ENCODE results near the gene FUT3.

FUT3 gene

DNA sequence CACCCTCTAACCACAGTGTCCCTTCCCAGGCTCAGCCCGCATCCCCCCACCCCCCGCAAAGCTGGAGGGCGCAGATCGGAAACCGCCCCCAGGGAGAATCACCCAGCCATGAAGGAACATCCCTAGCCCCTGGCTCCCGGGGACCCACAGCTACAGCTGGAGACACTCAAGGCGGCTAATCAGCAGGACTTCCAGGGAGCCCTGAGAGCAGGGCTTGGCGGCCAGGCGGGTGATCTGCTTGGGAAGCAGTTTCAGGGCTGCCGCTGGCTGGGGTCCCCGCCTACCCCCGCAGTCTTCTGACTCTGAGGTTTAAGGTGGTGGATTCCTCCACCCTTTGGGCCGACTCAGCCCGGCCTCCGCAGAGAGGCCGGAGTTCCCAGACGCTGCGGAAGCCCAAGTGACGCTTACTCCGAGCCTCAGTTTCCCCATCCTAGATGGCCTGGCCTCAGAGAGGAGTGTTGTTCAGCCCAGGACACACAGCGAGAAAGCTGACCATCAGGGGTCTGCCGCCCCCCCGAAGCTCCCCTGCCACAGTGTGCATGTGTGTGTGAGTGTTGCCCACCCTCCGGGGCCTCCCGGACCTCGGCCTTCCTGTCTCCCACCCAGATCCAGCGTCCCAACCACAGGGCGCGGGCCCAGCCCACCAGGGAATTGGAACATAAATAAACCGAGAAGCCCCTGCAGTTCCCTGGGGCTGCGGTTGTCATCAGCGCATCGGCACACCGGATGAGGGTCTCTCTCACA, 21.5 kb downstream of the FUT3 start:
- H3K36me3 ChIP-seq (ENCODE audit: insufficient read depth, low read length) = no peaks in the 10 kb centered on the region
- no peak overlapping the region for H3K9ac ChIP-seq (ENCODE audit: low read depth, low read length, poor library complexity, severe bottlenecking)
- no peaks in the 10 kb centered on the region for H3K9me2 ChIP-seq (replicated peaks; ENCODE audit: low read depth, low read length)
- no peaks in the 10 kb centered on the region for H3F3A ChIP-seq (ENCODE audit: low read depth)
- no peaks in the 10 kb centered on the region for H3K27me3 ChIP-seq (ENCODE audit: insufficient read depth, low read length, poor library complexity, severe bottlenecking)
- no peaks in the 10 kb centered on the region for H4K20me1 ChIP-seq (ENCODE audit: insufficient read depth, low read length, poor library complexity, severe bottlenecking)
- no peaks in the 10 kb centered on the region for H3K9me3 ChIP-seq (ENCODE audit: insufficient read depth, low read depth, low read length)
- no peak overlapping the region for H3K4me3 ChIP-seq (ENCODE audit: low read length, poor library complexity, severe bottlenecking)
- H3K4me2 ChIP-seq (ENCODE audit: low read depth, low read length, poor library complexity, severe bottlenecking) = peak overlapping the region; percentile 26
- no peak overlapping the region; the same call in 1 of the 2 replicates for H2AFZ ChIP-seq (ENCODE audit: low read length)
- TF ChIP-seq EZH2phosphoT487 (IDR thresholded peaks at IDR 0.05; ENCODE audit: borderline replicate concordance) = no peak
- TF ChIP-seq, protein P1, sequence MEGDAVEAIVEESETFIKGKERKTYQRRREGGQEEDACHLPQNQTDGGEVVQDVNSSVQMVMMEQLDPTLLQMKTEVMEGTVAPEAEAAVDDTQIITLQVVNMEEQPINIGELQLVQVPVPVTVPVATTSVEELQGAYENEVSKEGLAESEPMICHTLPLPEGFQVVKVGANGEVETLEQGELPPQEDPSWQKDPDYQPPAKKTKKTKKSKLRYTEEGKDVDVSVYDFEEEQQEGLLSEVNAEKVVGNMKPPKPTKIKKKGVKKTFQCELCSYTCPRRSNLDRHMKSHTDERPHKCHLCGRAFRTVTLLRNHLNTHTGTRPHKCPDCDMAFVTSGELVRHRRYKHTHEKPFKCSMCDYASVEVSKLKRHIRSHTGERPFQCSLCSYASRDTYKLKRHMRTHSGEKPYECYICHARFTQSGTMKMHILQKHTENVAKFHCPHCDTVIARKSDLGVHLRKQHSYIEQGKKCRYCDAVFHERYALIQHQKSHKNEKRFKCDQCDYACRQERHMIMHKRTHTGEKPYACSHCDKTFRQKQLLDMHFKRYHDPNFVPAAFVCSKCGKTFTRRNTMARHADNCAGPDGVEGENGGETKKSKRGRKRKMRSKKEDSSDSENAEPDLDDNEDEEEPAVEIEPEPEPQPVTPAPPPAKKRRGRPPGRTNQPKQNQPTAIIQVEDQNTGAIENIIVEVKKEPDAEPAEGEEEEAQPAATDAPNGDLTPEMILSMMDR (conservative IDR thresholded peaks at IDR 0.05; ENCODE audit: low read length) = no peak
- H3K79me2 ChIP-seq (ENCODE audit: insufficient read depth, low read length) = no peaks in the 10 kb centered on the region
- H3K4me1 ChIP-seq (ENCODE audit: insufficient read depth, low read length, poor library complexity, severe bottlenecking) = peaks cover 10% of the 10 kb centered on the region

DNA sequence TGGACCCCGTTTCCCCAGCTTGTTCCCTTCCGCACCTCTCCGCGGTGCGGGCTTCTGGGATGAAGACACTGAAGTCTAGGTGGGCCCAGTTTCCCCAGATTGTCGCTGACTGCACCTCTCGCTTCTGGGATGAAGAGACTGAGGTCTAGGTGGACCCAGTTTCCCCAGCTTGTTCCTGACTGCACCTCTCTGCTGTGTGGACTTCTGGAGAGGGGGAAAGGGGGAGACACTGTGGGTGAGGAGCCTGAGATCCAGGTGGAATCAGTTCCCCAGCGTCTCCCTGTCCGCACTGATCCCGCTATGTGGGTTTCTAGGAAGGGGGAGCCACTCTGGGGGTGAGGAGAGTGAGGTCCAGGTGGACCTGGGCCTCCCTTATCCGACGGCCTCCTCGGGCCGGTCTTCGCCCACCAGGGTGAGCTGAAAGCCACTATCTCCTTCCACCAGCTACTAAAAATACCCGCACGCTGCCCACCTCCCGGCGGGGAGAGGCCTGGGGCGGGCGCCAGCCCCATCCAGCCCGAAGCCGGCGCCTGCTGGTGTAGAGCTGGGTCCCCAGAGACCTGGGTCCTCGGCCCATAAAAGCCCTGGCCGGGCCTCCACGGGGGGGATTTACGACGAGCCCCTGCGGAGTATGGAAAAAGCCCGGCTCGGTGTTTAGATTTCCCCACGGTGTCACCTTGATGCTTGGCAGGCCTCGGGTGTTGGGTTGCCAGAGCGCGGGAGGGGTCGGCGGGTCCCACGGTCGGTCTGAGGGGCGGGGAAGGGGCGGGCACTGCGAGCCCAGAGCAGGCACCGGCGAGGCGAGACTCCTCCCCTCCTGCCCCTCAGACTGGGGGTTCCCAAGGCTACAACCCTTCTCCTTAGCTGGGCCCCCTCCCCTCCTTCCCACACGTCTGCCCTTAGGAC, 22.3 kb downstream of the FUT3 start:
- Histone ChIP-seq H3K9me2 (replicated peaks; ENCODE audit: low read depth, low read length) (no peaks in the 10 kb centered on the region), H3K9me3 (ENCODE audit: insufficient read depth, low read depth, low read length) (no peaks in the 10 kb centered on the region), H3K4me3 (ENCODE audit: low read length, poor library complexity, severe bottlenecking) (no peak overlapping the region), H3K36me3 (ENCODE audit: insufficient read depth, low read length) (no peaks in the 10 kb centered on the region), H3K9ac (ENCODE audit: low read depth, low read length, poor library complexity, severe bottlenecking) (no peak overlapping the region), H3K27me3 (ENCODE audit: insufficient read depth, low read length, poor library complexity, severe bottlenecking) (no peaks in the 10 kb centered on the region), H3K4me2 (ENCODE audit: low read depth, low read length, poor library complexity, severe bottlenecking) (peak overlapping the region; percentile 26), H4K20me1 (ENCODE audit: insufficient read depth, low read length, poor library complexity, severe bottlenecking) (no peaks in the 10 kb centered on the region), H3K79me2 (ENCODE audit: insufficient read depth, low read length) (no peaks in the 10 kb centered on the region), H2AFZ (ENCODE audit: low read length) (peak overlapping the region; percentile 70; the same call in 1 of the 2 replicates), H3K4me1 (ENCODE audit: insufficient read depth, low read length, poor library complexity, severe bottlenecking) (peaks cover 10% of the 10 kb centered on the region), H3F3A (ENCODE audit: low read depth) (no peaks in the 10 kb centered on the region)
- no peak for TF ChIP-seq EZH2phosphoT487 (IDR thresholded peaks at IDR 0.05; ENCODE audit: borderline replicate concordance)
- TF ChIP-seq, protein P1 (conservative IDR thresholded peaks at IDR 0.05; ENCODE audit: low read length) = no peak

DNA sequence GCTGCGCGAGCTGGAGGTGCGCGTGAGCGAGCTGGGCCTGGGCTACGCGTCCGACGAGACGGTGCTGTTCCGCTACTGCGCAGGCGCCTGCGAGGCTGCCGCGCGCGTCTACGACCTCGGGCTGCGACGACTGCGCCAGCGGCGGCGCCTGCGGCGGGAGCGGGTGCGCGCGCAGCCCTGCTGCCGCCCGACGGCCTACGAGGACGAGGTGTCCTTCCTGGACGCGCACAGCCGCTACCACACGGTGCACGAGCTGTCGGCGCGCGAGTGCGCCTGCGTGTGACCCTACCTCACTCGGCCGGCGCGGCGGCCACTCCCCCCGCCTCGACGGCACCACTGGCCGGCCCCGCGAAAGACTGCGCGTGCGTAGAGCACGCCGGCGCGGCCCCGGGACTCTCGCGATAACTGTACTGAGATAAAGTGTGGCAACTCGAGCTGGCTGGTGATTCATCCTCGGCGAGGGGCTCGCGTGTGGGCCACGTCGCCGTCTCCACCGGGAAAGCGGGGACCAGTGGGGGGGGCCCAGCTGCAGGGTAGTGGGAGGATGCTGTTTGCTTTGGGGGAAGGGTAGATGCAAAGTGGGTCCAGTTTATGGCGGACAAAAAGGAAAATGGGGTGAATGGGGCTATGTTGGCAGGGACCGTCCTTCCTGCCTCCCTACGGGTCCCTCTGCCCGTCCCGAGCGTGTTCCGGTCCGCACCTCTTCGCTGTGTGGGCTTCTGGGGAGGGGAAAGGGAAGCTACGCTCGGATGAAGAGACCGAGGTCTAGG, 23.2 kb downstream of the FUT3 start:
- TF ChIP-seq, protein P1 (conservative IDR thresholded peaks at IDR 0.05; ENCODE audit: low read length) = no peak
- TF ChIP-seq EZH2phosphoT487 (IDR thresholded peaks at IDR 0.05; ENCODE audit: borderline replicate concordance) = no peak
- Histone ChIP-seq H4K20me1 (ENCODE audit: insufficient read depth, low read length, poor library complexity, severe bottlenecking) (no peaks in the 10 kb centered on the region), H3K9ac (ENCODE audit: low read depth, low read length, poor library complexity, severe bottlenecking) (no peak overlapping the region), H3K9me2 (replicated peaks; ENCODE audit: low read depth, low read length) (no peaks in the 10 kb centered on the region), H3K79me2 (ENCODE audit: insufficient read depth, low read length) (no peaks in the 10 kb centered on the region), H2AFZ (ENCODE audit: low read length) (no peak overlapping the region), H3K4me2 (ENCODE audit: low read depth, low read length, poor library complexity, severe bottlenecking) (no peak overlapping the region), H3F3A (ENCODE audit: low read depth) (no peaks in the 10 kb centered on the region), H3K27me3 (ENCODE audit: insufficient read depth, low read length, poor library complexity, severe bottlenecking) (no peaks in the 10 kb centered on the region), H3K9me3 (ENCODE audit: insufficient read depth, low read depth, low read length) (no peaks in the 10 kb centered on the region), H3K4me1 (ENCODE audit: insufficient read depth, low read length, poor library complexity, severe bottlenecking) (peaks cover 10% of the 10 kb centered on the region), H3K4me3 (ENCODE audit: low read length, poor library complexity, severe bottlenecking) (no peak overlapping the region), H3K36me3 (ENCODE audit: insufficient read depth, low read length) (no peaks in the 10 kb centered on the region)
